Endometrial microvascular endothelial cells (primary cell): ENCODE data around the gene RALGAPA2. TPM values are rescaled to one million over a fixed set of nuclear protein-coding genes. Genes with fewer than 3 reads are reported as not detected.

ENCODE experiments used
- in situ Hi-C: cut with HindIII; loops from 2 replicates; pipeline ENCODE4 v1.10.0; 2017; ENCODE audit warnings: low sequenced_read_pairs, low pct_unique_long_range_greater_than_20kb; ENCODE audit errors: inconsistent ontology term
- total RNA-seq: library from RNA; depleted of rRNA; stranded (reverse); fragments of >200 nt; gene quantifications from one replicate; pipeline ENCODE4 v1.2.3, GENCODE V29; 2015; ENCODE audit errors: inconsistent ontology term

The RALGAPA2 gene
- total RNA-seq, 1 donor from 2014 or later: 35.3 TPM

DNA sequence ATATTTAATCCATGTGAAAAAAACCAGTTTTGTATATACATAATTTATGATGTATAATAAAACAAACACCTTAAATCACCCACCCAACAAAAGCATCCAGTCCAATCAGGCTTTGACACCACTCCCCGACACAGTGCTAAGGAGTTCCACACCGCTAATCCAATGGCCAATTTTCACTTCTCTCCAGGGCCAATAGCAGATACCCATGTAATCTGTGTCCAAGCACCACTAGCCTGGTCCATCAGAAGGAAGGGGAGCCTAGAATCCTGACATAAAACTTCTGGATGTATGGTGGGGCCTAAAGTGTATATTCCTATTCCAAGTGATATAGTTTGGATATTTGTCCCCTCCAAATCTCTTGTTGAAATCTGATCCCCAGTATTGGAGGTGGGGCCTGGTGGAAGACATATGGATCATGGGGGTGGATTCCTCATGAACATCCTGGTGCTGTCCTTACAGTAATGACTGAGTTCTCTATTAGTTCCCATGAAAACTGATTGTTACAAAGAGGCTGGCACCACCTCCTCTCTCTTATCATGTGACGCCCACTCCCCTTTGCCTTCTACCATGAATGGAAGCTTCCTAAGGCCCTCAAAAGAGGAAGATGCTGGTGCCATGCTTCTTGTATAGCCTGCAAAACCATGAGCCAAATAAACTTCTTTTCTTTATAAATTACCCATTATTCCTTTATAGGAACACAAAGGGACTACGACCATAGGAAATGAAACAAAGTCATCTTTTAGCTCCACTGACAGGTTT is 20.8 kb downstream of the RALGAPA2 start:
- in situ Hi-C loops: no loop called here

DNA sequence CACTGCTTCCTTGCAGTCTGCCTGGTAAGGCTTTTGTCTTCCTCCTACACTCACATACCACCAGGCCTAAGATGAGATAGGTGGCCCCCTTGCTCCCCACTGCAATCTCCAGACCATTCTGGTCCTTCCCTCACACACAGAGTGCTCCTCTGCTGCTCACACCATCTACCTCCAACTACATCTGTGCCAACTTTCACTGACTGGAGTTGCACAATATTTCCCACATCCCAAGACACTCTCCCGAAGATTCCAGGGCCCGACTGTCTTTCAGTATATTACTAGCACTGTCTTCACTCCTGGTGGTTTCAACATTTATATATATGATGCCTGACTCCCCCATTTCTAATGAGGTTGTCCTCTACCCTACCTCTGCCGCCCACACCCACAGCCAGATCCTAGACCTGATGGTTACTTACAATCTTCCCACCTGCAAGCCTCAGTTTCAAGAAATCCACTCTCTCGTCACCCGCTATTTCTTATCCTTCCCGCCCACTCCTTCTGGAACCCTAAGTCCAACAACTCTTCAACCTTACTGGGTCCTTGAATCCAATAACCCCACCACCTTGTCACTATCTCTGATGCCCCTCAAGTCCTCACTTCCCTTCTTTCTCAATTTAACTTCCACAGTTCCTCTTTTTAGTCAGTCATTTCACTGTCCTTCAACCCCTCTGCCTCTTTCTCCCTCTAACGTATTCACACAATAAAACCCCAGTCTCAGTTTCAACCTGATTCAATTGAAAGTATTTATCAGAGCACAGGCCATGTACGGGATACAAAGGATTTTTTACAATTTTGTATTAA is 21.6 kb downstream of the RALGAPA2 start:
- in situ Hi-C loops: no loop called here

DNA sequence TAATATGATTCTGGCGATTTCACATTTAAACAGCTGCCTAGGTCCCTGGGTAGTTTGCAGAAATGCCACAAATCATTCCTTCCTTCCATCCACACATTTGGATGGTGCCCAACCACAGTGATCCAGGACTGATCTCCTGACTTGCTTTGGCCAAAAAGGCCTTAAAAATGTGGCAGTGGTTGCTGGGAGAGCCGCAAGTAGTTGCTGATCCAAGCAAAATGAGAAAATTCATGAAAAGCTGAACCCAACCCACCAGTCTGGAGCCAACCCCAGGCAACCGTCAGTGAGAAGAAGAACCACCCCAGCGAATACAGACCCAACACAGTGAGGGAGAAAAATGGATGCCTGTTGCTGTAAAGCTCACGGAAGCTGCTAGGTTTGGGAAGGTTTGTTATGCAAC is 25.1 kb downstream of the RALGAPA2 start:
- in situ Hi-C loops: no loop called here

DNA sequence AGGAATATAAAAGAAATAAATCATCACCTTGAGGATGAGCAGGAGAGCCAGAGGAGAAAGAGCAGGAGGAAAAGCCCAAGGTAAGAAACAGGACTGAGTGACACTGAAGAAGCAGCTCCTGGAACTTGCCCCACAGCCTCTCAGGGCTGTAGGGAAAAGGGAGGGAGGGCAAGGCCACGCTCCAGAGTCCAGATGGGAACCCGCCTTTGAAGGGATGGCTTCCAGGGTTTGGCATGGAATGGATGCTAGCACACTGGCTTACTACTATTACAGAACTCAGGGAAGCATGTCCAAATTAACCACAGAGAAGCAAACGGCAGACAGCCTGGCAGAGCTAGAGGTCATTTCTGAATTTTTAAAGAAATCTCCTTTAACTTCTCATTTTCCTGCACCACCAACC is 26.8 kb downstream of the RALGAPA2 start:
- in situ Hi-C loops: no loop called here

DNA sequence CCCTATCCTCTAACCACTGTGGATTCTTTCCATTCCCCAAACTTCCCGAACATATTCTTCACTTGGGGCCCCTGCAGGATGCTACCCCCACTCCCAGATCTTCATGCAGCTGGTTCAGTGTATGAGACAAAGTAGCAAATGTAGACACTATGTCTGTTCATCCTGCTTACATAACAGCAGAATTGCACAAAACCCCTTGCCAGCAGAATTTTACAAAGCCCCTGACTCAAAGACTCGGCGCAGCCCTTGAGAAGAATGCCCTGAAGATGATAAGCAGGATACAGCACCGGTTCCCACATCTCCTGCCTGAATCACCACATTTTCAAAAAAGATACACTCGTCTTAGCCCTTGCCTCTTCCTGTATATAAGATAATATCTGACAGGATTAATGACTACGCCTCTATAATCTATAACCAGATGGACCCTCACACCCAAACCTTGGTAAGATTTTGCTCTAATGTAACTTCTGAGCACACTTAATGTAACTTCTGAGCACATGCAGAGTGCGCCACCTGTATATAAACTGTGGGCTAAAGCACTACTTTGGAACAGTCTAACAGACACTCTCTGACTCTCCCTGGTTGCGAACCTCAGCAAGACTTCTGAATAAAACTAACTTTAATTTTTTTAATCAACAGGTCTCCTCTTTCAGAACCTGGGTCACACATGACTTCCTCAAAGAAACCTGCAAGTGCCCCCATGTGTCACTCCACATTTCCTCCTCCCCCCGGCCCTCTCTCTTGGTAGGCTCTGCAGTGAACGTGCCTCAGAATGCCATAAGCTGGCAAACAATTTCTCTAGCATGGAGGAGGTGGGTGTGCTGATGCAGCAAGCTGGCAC is 28.7 kb downstream of the RALGAPA2 start:
- in situ Hi-C loops: no loop called here

DNA sequence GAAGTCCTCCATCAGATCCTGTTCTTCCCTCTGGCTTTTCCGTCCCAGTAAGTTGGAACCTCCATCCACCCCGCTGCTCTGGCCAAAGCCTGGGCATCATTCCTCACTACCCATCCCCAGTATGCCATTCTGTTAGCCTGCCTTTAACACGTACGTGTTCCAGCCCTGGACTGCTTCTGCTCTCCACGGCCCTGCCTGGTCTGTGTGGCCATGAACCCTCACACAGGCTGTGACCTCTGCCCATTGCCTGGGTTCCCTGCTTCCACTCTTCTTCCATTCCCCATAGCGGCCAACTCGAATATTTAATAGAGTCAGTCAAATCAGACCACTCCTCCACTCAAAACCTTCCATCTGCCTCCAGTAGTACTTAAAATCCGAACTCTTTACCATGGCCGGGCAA is 29.4 kb downstream of the RALGAPA2 start:
- in situ Hi-C loops: no loop called here

DNA sequence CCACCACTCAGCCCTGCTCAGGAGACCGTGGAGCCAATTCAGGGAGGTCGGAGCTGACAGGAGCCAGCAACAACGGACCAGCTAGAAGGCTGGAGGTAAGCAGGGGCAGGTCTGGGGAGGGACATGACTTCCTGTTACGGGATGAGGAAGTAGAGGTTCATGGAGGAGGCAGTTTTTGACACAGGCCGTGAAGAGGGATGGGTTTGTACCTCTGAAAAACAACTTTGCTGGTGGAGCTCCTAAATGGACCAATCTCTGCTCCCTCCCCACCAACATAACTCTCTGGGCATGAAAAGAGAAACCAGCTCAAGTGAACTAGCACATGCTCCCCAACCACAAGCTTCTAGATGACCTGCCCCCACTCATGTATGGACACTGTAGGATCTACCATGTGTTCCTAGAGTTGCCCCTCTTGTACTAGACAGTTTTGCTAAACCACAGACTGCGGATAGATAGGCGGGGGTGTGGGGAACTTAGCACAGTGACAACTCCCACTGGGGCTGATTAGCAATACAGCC is 31.4 kb downstream of the RALGAPA2 start:
- in situ Hi-C loops: no loop called here

DNA sequence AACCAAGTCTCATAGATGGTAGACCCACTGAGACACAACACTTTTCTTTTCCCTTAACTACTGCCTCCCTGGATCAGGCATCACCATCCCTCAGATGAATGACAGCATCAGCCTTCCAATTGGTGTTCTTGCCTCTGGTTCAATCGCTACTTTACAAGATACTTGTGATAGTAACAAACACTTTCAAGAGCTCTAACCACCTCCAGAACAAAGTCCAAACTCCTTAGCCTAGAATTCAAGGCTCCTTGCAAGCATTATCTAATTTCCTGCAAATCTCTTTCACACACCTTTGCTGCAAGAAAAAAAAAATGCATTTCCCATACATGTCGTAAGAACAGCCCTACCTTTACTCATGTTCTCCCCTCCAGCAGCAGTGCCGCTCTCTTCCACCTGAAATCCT is 33.1 kb downstream of the RALGAPA2 start:
- in situ Hi-C loops: no loop called here

DNA sequence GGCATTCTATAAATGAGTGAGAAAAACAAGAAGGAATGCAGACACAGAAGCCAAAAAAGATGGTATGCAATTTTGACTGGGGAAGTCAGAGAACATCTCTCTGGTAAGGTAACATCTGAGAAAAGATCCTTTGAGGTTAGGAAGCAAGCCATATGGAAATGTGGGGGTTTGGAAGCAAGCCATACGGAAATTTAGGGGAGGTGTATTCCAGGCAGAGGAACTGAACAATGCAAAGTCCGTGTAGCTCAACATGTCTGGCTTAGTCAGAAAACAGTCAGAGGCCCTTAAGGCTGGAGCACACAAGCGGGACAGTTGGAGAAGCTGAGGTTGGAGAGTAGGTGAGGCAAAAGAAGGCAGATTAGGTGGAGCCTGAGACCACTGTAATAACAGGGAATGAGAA is 35.3 kb downstream of the RALGAPA2 start:
- in situ Hi-C loops: no loop called here

DNA sequence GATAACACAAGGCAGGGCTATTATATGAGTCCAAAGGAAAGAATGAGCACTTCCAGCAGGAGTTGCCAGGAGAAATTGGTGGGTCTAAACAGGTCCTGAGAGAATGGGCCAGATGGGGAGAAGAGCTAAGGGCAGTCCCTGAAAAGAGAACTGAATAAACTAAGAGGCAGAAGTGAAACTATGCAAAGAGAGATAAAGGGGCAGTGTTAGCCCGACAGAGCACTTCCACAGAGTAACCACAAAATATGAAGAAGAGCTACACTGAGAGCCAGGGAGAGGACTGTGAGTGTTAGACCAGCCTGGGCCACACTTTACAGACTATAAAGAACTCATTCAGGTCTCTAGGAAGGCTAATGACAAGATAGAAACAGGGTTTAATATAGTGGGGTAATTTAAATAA is 43.8 kb downstream of the RALGAPA2 start:
- in situ Hi-C loops: no loop called here

DNA sequence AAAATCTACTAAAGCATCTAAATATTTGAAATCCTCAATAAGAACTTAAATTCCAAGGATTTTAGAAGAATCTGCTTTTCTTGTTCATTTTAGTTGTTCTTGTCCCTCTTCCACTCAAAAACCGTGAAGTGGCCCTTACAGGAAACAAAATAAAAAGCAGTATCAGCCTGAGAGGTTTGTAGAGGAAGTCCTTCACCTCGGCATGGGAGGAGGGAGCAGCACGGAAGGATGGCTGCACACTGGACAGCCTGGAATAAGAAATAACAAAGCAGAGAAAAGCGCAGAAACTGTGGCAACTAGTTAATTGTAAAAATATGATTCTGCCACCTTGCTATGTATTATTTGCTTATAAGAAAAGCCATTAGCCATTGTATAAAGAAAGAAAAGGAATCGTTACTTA is 46.1 kb downstream of the RALGAPA2 start:
- in situ Hi-C loops: no loop called here

DNA sequence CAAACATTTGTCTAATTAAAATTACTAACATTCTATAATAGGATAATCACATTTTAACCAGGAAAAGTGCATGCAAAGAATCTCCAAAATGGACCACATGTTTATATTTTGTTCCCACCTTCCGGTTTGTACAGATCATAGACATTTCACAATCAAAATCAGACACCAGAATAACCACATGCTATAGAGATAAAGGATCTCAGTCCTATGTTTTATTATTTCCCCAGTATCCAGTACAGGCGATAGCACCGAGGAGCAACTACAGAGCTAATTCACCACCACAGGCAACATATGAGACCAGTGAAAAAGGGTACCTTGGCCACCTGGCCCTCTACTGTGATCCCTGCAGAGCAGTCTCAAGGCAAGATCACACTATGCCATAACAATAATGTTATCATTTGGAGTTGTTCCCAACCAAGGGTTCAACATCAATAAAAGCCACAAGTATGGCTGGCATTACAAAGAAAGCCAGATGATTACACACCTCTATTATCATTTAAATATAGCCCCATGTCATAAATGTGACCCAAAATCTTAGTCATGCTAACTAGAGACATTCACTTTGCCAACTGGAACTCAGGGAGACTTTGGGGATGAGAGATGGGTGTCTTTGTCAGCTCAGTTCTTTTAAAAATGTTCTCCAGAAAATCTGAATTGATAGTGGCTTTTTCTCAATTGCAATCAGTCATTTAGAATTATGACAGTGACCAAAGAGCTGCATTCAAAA is 46.7 kb downstream of the RALGAPA2 start:
- in situ Hi-C loops: no loop called here

DNA sequence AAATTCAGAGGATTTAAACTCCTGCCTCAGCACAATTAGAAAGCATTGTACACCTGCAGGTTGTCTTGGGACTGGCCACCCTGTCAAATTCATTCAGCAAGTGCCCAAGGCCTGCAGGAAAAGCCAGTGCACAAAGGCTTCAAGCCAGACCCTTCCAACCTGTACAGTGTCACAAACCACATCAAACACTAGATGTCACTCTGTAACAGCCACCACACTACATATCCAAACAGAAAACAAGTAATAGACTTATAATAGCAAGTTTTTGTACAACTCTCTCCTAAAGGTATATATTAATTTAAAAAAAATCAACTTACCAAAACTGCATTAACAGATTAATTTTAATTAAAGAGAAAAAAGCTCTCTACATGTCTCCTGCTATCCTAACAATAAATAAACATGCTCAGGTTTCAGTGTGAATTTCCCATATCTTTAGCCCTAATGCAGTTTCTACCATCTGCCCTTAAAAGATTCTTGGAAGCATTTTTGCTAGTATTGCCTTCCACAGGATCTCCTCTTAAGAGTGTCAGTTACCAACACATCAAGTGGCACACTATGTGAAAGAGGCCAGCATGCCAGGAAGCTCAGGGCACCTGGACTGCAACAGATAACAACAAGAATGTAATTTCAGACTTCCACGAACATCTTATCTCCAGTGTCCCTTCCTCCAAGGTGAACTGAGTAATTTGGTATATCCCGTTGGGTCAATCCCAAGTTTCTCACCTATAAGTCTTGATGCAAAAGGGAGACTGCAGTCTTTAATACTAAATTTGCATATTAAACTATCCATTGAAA is 47.5 kb downstream of the RALGAPA2 start:
- in situ Hi-C loops: no loop called here

DNA sequence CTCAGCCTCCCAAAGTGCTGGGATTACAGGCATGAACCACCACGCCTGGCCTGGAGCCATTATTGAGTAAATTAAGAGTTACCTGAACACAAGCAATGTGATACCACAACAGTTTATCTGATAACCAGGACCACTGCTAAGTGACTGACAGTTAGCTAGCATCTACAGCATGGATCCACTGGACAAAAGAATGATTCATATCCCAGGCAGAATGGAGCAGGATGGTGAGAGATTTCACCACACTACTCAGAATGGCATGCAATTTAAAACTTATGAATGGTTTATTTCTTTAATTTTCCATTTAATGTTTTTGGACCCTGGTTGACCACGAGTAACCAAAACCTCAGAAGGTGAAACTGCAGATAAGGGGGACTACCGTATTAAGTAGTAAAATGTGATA is 48.6 kb downstream of the RALGAPA2 start:
- in situ Hi-C loops: no loop called here

DNA sequence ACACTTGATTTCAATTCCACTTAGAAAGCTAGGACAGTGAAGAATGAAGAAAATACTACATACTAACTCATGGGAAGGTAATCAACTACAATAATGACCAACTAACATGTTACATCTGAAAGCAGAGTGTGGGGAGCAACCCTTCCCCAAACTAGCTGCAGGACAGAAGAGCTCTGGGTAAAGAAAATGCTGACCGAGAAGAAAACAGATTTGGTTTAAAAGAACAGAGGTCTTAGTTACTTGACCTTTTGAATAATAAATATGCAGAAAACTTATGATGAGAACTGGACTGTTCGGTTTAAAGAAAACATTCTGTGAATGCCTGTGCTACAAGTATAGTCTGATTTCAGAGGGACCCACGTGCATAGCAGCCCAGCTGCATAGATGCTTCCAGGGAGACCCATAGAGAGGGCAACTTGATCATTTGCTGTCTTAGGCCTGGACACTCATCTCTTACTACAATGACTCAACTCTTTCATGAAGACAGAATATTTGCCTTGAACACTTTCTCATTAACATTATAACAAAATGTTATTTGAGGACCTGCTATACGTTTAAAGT is 53.5 kb downstream of the RALGAPA2 start:
- in situ Hi-C loops: no loop called here

DNA sequence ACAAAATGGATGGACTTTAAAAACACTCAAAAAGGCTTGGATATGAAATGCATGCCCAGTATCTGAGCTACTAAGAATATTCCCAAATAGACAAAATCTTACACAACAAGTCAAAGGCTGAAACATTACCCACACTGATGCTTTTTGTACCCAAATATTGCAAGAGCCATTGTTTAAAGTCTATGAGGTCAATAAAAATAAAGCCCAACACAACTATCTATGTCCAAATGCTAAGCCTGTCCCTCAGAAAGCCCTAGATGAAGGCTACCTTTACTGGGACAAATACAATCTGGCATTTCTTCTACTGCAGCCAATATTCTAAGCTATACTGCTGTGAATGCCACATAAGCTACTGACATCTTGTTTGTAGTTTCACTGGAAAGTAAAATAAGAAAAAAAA is 54.3 kb downstream of the RALGAPA2 start:
- in situ Hi-C loops: no loop called here

DNA sequence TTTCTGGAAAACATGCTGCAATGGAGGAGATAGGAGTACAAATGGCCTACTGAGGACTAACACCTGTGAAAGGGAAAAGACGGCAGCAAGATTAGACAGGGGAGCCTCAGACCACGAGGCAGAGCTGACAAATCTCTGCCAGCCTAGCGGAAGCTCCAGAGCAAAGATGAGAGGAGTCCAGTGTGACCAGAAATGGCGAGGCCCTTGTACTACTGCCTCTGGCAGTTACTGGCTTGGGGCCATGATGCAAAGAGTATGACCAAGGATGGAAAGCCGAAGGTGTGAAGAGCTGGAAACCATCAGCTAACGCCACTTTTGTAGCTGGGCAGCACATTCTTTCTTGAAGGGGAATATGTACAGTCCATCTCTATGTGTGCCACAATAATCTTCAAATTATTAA is 55.4 kb downstream of the RALGAPA2 start:
- in situ Hi-C loops: no loop called here

DNA sequence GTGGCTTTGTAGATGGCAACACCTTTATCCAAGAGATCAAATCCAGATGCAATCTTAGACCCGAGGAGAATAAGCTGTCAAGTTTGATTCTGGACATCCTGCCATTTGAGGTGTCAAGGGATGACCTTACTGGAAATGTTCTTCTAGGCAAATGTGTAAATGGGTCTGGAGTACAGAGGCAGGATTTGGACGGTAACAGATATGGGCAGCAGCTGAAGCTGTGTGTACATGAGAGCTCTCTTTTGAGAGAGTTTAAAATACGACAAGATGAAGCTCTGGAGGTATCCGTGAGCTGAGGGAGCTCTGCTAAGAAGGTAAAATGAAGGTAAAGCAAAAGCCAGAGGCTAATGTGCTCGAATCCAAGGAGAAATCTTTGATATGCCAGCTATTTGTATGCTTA is 56.6 kb downstream of the RALGAPA2 start:
- in situ Hi-C loops: no loop called here
